HG03457 (cell line): ENCODE measurements around the gene KPNA6.

Experiments
- ATAC-seq: cut with Tn5 transposase; IDR thresholded peaks from one replicate; pipeline ENCODE4 v1.9.1; 2021; ENCODE audit warnings: moderate number of reproducible peaks; ENCODE audit not compliant: unreplicated experiment

Gene KPNA6

DNA sequence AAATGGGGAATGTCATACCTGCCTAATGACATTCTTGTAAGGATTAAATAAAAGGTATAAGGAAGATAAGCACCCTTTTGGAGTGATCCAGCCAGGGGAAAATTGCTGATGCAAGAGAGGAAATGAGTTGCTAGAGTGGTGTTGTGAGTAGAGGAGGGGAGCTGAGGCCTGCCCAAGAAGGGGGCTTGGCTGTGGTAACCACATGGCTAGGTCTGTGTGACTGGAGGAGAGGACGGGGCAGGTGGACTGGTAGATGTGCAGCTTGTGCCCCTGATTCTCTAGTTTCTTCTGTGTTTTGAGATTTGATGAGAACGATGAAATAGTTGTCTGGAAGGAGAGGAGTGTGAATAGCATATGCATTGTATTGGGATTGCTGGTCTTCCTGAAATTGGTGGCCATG lies 78.2 kb downstream of the KPNA6 start:
- no peak for ATAC-seq

DNA sequence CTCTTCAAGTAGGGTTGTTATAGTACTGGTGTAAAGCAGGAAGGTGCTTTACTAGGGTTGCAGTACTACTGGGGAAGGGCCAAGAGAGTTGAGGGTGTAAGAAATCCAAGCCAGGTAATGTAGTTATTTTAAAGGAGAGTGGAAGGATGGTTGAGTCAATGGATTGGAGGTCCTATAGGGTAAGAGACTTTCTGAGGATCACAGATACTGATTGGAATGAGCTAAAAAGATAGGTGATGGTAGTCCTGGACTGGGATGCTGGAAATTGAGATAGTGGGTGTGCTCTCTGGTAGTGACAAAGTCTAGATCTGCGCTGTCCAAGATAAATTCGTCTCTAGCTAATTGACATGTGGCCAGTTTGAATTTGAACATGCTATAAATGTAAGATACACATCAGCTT lies 78.6 kb downstream of the KPNA6 start:
- ATAC-seq = no peak

DNA sequence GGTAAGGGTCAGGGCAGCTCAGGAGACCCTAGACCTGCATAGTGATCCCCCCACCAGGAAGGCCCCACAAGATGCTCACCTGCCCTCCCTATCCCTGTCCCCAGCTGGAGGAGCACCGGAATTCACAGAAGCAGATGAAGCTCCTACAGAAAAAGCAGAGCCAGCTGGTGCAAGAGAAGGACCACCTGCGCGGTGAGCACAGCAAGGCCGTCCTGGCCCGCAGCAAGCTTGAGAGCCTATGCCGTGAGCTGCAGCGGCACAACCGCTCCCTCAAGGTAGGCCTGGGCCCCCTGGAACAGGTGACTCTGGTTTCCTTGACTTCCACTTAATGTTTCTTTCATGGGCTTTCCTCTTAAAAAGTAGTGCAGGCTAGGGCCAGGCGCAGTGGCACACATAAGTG lies 80.0 kb downstream of the KPNA6 start:
- no peak for ATAC-seq

DNA sequence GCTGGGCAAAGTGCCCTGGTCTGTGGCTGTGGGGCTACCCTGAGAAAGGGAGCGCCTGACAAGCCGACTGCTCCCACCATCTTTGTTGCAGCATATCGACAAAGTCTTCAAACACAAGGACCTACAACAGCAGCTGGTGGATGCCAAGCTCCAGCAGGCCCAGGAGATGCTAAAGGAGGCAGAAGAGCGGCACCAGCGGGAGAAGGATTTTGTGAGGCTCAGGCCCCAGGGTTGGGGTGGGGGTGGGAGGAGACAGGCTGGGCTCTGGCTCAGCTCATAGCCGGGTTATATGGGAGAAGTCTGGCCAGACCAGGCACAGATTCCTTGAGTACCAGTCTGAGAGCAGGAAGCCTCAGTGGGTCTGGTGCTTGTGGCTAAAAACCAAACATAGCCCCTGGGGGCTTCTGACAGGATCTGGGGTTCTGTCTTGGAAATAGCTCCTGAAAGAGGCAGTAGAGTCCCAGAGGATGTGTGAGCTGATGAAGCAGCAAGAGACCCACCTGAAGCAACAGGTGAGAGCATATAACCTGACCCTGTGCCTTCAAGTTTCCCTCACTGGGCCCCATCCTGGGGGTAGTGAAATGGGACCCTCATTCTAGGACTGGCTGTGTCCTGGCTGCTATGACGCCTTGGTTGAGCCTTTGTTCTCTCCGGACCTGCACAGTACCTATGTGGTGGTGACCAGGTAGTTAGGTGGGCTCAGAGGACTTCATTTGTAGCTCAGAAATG lies 84.5 kb downstream of the KPNA6 start:
- ATAC-seq = no peak

DNA sequence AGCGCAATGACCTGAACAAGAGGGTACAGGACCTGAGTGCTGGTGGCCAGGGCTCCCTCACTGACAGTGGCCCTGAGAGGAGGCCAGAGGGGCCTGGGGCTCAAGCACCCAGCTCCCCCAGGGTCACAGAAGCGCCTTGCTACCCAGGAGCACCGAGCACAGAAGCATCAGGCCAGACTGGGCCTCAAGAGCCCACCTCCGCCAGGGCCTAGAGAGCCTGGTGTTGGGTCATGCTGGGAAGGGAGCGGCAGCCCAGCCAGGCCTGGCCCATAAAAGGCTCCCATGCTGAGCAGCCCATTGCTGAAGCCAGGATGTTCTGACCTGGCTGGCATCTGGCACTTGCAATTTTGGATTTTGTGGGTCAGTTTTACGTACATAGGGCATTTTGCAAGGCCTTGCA lies 87.1 kb downstream of the KPNA6 start:
- no peak for ATAC-seq

DNA sequence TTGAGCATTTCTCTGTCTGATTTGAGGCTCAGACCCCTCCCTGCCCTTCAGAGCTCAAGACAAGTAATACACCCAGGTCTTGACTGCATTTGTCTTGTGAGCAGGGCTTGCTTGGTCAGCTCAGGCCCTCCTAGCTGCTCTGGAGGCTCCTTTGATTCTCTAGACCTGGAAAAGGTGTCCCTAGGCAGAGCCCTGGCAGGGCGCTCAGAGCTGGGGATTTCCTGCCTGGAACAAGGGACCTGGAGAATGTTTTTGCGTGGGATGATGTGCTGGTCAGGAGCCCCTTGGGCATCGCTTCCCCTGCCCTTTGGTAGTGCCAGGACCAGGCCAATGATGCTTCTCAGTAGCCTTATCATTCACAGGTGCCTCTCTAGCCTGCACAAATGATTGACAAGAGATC lies 87.7 kb downstream of the KPNA6 start:
- ATAC-seq = no peak

DNA sequence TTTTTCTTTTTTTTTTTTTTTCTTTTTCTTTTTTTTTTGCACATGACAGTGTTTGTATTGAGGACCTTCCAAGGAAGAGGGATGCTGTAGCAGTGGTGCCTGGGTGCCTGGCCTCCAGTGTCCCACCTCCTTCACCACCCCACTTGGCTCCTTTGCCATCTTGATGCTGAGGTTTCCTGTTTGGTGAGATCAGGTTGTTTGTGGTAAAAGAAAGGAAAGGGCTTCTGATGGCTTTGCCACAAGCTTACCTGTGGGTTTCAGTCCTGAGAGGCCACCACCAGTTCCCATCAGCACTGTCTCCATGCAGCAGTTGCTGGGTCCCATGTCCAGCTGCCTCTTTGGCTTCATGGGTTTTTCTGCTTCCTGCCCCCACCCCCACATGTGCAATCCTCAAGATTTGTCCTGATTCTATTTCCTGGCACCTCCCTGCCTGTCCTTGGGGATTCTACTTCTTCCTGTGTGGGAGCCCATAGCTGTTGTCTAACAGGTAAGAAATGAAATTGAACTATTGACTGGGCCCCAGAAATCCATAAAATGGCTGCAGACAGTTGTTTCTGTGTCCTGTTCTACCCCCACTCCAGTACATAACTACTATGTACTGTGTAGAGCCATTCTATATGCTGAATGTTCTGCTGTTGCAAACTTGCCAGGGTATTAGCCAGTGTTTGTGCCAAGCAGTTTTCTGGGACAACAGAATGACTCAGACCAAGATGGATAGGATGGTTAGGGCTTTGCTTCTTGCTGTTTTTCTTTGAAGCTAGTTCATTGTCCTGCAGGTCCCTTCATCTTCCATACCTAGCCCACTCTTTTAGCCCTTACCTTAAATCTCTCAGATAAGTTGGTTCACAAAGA lies 88.3 kb downstream of the KPNA6 start:
- ATAC-seq = no peak

DNA sequence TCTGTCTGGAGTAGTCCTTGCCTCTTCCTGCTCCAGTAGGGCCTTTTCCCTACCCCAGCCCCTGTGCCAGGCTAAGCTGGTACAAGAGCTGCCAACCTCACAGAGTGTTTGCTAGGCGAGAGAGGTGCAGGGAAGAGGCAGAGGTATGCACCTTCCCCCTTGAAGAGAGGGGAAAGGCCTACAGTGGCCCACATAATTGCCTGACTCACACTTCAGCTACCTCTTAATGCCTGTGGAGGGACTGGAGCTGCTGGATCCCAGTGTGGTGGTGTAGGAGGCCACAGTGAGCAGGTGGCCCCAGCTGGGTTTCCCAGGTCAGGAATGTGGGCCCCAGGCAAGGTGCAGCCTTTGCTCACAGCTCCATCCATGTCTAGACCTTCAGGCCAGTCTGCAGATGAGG lies 89.2 kb downstream of the KPNA6 start:
- ATAC-seq = no peak

DNA sequence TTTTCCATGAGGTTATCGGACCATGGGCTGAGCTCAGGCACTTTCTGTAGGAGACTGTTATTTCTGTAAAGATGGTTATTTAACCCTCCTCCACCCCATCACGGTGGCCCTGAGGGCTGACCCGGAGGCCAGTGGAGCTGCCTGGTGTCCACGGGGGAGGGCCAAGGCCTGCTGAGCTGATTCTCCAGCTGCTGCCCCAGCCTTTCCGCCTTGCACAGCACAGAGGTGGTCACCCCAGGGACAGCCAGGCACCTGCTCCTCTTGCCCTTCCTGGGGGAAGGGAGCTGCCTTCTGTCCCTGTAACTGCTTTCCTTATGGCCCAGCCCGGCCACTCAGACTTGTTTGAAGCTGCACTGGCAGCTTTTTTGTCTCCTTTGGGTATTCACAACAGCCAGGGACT lies 90.0 kb downstream of the KPNA6 start:
- ATAC-seq = no peak

DNA sequence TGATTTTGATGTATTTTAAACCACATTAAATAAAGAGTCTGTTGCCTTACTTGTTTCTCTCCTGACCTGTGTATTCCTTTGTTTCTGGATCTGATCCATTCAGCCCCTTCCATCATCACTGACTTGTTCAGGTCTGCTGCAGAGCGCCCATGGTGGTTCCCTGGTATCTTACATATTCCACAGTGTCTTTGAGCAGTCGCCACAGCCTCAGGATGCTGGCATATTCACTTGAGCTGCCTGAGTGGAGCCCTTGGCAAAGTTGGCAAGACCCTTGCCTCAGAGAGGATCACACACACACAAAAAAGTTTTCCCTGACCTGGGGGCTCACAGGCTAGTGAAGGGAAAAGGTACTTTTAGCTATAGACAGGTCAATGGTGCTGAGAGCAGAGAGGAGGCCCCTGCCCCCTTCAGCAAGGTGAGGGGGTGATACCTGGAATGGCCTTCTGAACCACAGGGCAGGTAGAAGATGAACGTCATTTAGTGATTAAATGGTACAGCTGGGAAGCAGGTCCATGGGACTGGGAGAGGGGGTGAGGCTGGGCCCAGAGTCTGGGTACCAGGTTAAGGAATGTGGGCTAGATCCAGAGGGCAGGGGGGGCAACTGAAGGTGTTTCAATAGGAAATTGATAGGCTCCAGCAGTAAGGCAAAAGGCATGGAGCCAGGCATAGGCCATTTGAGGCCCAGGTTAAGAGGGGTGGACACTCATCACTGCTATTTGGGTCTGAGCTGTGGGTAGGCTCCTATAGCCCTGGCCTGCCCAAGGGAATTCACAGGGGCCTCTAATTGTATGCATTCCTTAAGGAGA lies 90.6 kb downstream of the KPNA6 start:
- no peak for ATAC-seq

DNA sequence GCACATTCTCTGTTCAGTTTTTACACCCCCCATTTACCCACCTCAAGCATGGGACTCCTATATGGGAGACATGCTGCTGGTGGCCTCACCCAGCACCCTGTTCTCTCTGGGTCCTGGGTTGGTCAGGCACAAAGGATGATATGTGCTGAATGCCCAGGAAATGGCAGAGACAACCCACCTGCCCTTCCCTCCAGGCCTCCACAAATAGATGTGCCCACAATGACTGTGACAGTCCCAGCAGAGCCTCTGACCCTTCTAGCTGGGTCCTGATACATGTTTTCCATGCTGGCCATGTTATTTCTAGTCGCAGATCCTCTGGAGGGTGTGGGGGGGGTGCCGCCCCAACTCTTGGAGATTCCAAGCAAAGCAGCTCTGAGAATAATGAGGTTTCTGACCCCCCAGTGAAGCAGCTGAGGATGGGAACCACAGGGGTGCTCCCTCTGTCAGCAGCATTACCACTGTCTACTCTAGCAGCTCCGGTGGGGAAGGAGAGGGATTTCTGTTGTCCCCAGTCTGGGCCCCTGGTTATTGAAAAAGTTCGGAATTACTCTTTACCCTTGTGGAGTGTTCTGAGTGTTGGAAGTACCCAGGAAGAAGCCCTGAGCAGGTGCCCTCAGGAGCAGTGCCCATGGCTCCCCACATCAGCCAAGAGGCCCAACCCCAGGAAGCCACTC lies 91.3 kb downstream of the KPNA6 start:
- no peak for ATAC-seq

DNA sequence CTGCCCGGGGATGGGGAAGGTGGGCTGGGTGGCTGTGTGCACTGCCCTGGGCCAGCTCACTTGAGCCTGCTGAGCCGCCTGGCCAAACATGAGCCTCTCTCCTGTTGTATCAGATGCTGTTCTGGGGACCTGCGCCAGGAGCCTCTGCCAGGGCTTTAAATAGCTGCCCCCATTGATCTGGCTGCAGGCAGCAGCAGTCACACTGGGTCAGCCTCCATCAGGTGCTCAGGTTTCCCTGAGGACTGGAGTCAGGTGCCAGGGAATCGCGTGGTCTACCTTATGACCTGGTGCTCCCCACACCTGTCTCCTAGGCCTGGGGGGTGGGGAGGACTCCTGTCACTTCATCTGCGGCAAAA lies 91.8 kb downstream of the KPNA6 start:
- ATAC-seq = no peak

DNA sequence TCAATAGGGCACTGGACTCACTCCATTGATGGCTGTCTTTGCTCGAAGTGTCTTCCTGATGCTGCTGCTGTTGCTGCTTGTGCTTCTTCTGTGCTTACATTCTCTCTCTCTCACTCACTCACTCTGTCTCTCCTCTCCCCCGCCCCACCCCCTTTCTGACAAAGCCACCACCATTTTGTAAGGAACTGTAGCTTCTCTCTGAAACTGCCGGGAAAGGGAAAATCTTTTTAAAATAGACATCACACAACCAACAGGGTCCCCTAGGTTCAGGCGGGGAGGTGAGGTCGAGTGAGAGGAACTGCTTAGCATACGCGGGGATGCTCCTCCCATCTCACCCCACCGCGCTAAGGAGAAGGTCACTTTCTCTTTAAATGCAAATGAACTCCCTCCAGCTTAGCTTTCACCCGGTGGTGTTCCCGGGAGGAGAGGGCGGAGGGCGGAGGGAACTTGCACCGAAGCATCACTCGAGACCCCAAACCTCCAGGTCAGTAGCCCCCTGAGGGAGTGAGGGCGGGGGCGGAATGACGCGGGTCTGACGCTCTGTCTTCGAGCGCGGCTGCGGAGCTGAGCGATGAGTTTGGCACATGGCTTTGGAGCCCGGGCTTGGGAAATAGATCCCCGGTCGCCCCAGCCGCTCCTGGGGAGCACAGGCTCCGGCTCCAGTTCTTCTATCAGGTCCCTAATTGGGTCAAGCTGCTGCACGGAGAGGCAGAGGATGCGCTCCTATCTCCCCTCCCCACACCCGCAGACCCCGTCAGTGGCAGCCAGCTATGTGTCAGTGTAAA lies 92.6 kb downstream of the KPNA6 start, which contains the start of gene CCDC28B:
Gene CCDC28B (plus strand): TSS at position 370 of the 785 bp plus-strand sequence. CDS start 1,341 bp downstream, outside the sequence.
- ATAC-seq = no peak

DNA sequence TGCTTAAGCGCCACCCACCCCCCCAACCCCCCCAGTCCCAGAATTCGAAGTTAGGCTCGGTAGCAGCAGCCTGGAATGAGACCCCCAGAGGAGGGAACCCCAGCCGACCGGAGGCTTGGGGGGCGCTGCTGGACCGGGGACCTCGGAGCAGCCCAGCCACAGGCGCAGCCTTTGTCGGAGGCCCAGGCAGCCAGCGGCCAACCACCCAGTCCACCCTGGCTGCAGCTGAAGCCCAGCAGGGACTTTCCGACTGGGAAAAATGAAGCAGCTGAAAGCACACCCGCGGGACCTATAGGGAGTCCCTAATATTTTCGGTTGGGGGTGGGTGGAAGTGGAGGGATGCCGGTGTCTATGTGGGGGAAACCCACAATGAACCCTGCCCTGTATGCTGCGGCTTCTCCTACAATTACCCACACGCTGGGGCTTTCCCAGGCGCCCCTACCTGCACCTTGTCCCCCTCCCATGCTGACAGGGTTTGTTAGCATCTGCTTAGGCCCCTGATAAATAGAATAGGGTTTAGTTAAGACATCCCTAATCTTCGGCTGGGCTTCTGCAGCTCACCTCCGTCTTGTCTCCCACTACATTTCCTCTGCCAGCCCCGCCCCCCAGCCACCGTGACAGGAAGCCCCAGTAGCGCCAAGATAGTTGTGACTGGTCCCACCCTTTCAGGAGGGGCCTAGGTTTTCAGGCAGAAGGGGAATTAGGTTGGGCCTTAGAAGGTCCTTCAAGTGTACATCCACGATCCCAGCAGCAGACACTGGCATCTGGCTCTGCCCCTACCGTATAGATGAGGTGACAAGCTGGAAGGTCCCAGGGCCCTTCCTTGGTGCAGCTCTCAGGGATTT lies 93.4 kb downstream of the KPNA6 start:
- no peak for ATAC-seq

DNA sequence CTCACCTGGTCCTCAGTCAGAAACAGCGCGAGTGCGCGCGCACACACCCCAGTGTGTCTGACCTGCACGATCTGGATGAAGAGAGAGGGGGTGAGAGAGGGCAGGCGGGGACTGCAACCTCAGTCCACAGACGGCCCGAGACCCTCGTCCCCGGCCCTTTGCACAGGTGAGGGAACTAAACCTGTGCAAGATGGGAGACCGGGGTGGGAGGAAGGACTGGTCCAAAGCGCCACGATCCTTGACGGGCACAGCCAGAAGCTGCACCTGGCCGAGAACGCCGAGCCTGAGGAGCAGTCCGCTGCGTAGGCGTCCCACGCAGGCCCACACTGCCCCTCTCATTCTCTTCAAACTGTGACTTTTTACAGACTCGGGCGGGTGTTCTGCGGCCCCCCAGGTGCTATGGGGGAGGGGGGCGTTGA lies 97.1 kb downstream of the KPNA6 start:
- ATAC-seq = no peak

DNA sequence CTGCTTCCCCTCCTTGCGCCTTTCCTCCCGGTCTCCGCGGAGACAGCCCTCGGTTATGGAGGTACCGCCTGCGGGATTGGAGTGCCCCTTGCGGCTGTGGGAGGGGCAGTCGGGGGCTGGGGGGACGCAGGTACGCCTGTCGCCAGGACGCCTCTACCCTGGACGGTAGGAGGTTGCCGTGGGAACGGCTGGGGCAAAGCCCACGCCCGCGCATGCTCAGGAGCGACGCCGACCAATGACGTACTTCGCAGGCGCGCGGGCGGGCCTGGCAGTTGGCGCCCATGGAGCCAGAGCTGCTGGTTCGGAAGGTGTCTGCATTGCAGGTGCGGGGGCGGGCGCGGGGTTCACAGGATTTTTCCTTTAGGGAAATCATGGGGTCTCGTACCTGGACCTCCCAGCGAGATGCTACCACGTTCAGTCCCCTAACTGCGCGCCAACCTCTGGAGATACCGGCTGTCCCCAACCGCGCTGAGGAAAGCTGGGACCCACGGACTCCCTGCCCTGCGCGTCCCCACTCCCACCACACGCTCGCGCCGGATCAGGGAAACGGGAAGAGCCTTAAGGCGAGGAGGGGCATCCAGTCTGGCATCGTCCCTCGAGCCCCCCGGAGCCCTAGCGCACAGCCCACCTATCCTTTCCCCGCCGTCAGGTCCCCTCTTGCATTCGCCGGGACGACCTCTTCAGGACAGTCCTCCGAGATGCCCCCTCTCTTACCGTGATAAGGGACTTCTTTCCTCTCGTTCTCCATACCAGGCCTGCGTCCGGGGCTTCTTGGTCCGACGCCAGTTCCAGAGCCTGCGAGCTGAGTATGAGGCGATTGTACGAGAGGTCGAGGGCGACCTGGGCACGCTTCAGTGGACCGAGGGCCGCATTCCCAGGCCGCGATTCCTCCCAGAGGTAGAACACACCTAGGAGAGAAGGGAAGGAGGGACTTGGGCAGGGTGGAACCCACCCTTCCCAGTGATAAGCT lies 97.8 kb downstream of the KPNA6 start, which contains the start of gene IQCC:
Gene IQCC (plus strand): TSS at position 271 of the 970 bp plus-strand sequence. CDS start 11 bp downstream, at position 282.
- no peak for ATAC-seq

DNA sequence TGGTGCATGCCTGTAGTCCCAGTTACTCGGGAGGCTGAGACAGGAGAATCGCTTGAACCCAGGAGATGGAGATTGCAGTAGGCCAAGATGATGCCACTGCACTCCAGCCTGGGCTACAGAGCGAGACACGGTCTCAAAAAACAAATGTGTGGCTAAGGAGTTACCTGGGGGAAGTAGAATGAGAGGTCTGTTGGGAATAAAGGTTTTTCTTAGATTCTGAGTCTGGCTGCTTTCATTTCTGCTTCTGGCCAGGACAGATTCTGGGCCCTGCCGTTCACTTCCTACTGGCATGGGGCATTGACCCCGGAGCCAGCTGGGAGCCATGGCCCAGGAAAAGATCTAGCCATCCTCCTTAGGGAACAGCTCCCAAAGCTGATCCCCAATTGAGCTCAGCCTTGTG lies 100.6 kb downstream of the KPNA6 start:
- no peak for ATAC-seq

DNA sequence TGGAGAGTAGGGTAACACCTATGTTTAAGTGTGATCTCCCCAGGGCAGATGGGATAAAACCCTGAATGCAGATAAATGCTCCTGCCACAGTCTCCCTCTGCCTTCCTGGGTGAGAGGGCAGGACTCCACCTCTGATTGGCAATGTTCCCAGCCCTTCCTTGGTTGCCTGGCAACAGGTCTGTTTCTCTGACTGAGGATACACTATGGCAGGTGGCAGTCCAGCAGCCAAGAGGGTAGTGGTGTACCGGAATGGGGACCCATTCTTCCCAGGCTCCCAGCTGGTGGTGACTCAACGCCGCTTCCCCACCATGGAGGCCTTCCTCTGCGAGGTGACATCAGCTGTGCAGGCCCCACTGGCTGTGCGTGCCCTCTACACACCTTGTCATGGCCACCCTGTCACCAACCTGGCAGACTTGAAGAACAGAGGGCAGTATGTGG lies 101.1 kb downstream of the KPNA6 start, which contains the start of gene DCDC2B:
Gene DCDC2B (plus strand): TSS at position 199 of the 438 bp plus-strand sequence. CDS start 5 bp downstream, at position 204.
- no peak for ATAC-seq
